SK-N-SH treated with all-trans-retinoic acid at 6 μM for 48 hours (cell line): ENCODE data around the gene SPHK2.

Source experiments
- ARNTL ChIP-seq: fragments of 450-650 bp; formaldehyde crosslinking; IDR thresholded peaks from 2 replicates; pipeline ENCODE4 v1.5.0; 2020; ENCODE audit warnings: low read depth, mild to moderate bottlenecking, moderate library complexity, borderline replicate concordance
- CREB5 ChIP-seq: fragments of 250-450 bp; sonication (Bioruptor Pico); IDR thresholded peaks from 2 replicates; pipeline ENCODE4 v1.5.1; 2020; ENCODE audit warnings: low read depth, mild to moderate bottlenecking, moderate library complexity
- CSDC2 ChIP-seq: fragments of 250-450 bp; sonication (Bioruptor Pico); IDR thresholded peaks from 2 replicates; pipeline ENCODE4 v1.5.0; 2020; ENCODE audit warnings: mild to moderate bottlenecking, moderate library complexity
- CSRNP3 ChIP-seq: fragments of 250-450 bp; sonication (Bioruptor Pico); IDR thresholded peaks from 2 replicates; pipeline ENCODE4 v1.5.1; 2021; ENCODE audit warnings: mild to moderate bottlenecking, moderate library complexity
- ESRRG ChIP-seq: fragments of 250-450 bp; sonication (Bioruptor Pico); IDR thresholded peaks from 2 replicates; pipeline ENCODE4 v1.6.1; 2021; ENCODE audit warnings: mild to moderate bottlenecking
- GLIS3 ChIP-seq: fragments of 250-450 bp; sonication (Bioruptor Pico); IDR thresholded peaks from 2 replicates; pipeline ENCODE4 v1.5.0; 2020; ENCODE audit warnings: mild to moderate bottlenecking, moderate library complexity
- ISL1 ChIP-seq: fragments of 250-450 bp; sonication (Bioruptor Pico); IDR thresholded peaks from 2 replicates; pipeline ENCODE4 v2.1.2; 2022; ENCODE audit warnings: mild to moderate bottlenecking, moderate library complexity
- OSR1 ChIP-seq: fragments of 250-450 bp; sonication (Bioruptor Pico); IDR thresholded peaks from 2 replicates; pipeline ENCODE4 v1.8.0; 2022; ENCODE audit warnings: moderate library complexity, mild to moderate bottlenecking, inconsistent platforms
- POU6F1 ChIP-seq: fragments of 250-450 bp; sonication (Bioruptor Pico); IDR thresholded peaks from 2 replicates; pipeline ENCODE4 v1.8.0; 2021; ENCODE audit warnings: low read depth, mild to moderate bottlenecking, moderate library complexity, borderline replicate concordance
- PPARA ChIP-seq: fragments of 250-450 bp; sonication (Bioruptor Pico); IDR thresholded peaks from 2 replicates; pipeline ENCODE4 v1.5.0; 2020; ENCODE audit warnings: mild to moderate bottlenecking, borderline replicate concordance
- ZFP3 ChIP-seq: fragments of 250-450 bp; sonication (Bioruptor Pico); IDR thresholded peaks from 2 replicates; pipeline ENCODE4 v1.5.0; 2020; ENCODE audit warnings: mild to moderate bottlenecking, moderate library complexity
- ZNF565 ChIP-seq: fragments of 450-650 bp; formaldehyde crosslinking; conservative IDR thresholded peaks from 2 replicates; pipeline ENCODE4 v1.5.0; 2020; ENCODE audit warnings: low read depth, mild to moderate bottlenecking, moderate library complexity

GRCh38 chr19:48591021-48591420 lies 28.3 kb upstream of the SPHK2 start:
- TF ChIP-seq ZNF565 (no peak), CREB5 (CRISPR knock-in tag) (no peak), CSRNP3 (no peak), POU6F1 (no peak), CSDC2 (CRISPR knock-in tag) (no peak), ZFP3 (CRISPR knock-in tag) (no peak), GLIS3 (CRISPR knock-in tag) (no peak), OSR1 (CRISPR knock-in tag) (no peak), ARNTL (no peak), PPARA (CRISPR knock-in tag) (no peak), ISL1 (no peak), ESRRG (CRISPR knock-in tag) (no peak)
